GM18520 (cell line): Measurements from ENCODE around the gene DNMT1.

Source experiments
- ATAC-seq: cut with Tn5 transposase; IDR thresholded peaks from one replicate; pipeline ENCODE4 v1.9.1; 2021; ENCODE audit not compliant: unreplicated experiment

DNMT1 gene

DNA sequence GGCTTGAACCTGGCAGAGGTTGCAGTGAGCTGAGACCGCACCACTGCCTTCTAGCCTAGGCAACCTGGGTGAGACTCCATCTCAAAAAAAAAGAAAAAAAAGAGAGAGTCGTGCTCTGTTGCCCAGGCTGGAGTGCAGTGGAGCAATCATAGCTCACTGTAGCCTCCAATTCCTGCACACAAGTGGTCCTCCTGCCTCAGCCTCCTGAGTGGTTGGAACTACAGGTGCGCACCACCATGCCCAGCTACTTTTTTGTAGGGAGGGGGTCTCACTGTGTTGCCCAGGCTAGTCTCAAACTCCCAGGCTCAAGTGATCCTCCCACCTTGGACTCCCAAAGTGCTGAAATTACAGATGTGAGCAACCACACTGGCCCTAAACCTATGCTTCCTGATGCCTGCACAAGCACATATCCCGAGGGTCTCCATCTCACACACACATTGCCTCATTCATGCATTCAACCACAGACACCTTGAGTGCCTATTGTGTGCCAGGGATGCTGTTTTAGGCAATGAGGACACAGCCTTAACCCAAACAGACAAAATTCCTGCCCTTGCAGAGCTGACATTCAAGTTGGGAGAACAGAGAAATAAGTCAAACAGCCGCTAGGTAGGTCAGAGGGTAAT lies 94.5 kb downstream of the DNMT1 start:
- ATAC-seq = no peak

GRCh38 chr19:10096615-10096963 lies 98.2 kb downstream of the DNMT1 start:
- ATAC-seq = no peak

DNA sequence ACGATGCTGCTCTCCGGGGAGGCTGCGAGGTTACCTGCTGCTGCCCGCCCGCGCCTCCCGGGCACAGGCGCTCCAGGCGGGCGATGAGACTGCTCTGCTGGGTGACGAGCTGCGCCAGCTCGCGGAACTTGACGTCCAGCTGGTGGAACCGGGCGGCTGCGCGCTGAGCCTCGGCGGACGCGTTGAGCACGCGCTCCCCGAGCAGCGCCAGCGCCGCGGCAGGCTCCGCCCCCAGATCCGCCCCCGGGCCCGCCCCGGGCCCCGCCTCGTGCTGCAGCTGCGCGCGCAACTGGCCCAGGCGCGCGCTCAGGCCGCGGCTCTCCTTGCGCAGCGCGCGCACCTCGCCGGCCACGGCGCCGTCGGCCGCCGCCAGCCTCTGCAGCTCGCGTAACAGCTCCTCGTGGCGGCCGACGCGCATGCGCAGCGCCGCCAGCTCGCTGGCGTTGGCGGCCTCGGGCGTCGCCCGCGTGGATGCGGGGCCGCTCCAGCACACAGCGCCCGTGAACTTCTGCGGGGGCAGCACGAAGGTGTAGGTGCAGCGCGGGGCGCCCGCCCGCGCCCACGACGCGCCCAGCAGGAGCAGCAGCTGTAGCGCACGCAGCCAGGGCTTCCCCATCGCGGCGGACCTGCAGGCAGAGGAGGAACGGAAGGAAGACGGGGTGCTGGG lies 98.7 kb downstream of the DNMT1 start:
- ATAC-seq = peak; percentile 79

DNA sequence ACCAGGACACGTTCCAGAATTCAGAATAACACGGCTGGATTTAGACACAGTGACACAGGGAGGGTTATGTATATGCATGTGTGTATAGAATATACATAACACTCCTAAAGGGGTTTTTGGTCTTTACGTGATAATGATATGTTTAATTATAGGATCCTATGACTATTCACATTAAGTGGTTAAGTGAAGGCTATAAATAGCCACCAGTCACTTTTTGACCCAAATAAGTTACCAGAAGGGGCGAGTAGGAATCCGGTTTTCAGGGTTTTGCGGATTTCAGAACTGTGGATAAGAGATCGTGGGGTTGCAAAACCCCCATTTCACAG lies 99.2 kb downstream of the DNMT1 start:
- ATAC-seq = no peak

- ATAC-seq = no peak
Measured at GRCh38 chr19:10093295-10094186, 101.2 kb downstream of the DNMT1 start.

GRCh38 chr19:10092648-10093294 lies 102.0 kb downstream of the DNMT1 start:
- ATAC-seq = no peak

GRCh38 chr19:10091895-10092641 lies 102.7 kb downstream of the DNMT1 start:
- no peak for ATAC-seq

- ATAC-seq = no peak
Measured at GRCh38 chr19:10091370-10091687, 103.4 kb downstream of the DNMT1 start.

DNA sequence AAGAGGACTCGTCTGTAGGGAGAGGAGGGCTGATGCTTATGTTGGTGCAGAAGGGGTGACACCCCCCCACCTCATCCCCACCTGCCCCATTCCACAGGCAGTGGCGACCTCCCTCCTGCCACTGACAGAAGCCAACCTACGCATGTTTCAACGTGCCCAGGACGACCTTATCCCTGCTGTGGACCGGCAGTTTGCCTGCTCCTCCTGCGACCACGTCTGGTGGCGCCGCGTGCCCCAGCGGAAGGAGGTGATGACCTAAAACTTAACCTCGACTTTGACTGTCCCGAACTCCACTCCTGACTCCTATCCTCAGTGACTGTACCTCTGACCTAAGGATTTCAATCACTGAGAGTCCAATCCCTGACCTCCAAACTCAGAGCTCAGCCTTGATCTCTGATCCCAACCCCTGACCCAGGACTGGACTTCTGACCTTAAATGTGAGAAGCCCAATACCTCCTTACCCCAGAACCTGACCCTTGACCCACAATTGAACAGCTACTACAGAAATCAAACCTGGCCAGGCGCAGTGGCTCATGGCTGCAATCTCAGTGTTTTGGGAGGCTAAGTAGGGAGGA lies 104.9 kb downstream of the DNMT1 start:
- no peak for ATAC-seq

GRCh38 chr19:10088949-10089554 lies 105.7 kb downstream of the DNMT1 start:
- no peak for ATAC-seq

DNA sequence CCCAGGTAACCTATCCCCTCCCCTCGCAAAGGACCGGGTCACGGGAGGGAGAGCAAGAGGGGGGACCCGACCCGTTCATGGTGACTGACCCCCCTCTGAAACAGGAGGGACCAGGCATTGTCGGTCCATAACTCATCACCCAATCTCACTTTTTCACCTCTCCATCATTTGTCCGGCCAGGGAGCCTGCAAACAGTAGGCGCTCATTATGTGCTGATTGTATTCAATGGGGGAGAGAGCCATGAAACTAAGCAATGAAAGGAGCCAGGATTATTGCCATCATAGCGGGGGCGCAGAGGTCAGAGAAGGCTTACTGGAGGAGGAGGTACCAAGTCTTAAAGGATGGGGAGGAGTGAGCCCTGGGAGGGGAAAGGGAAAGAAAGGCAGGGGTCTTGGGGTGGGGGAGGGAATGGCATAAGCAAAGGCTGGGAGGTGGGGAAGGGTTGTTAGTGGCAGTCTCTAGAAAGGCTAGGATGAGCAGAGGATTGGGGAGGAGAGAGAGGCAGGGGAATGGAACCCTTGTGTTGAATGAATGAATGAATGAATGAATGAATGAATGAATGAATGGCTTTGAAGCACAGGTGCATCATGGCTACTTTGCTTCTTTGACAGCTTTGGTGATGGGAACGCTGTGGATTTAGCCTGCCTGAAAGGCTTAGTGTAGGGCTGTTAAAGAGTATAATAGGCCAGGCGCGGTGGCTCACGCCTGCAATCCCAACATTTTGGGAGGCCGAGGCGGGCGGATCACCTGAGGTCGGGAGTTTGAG lies 107.3 kb downstream of the DNMT1 start:
- no peak for ATAC-seq

GRCh38 chr19:10086591-10087192 lies 108.1 kb downstream of the DNMT1 start:
- ATAC-seq = no peak

GRCh38 chr19:10085641-10086590 lies 108.8 kb downstream of the DNMT1 start, which contains the start of gene SHFL:
SHFL (plus strand) TSS chr19:10086317; CDS start chr19:10086428, 111 bp downstream.
- ATAC-seq = peak; percentile 80

DNA sequence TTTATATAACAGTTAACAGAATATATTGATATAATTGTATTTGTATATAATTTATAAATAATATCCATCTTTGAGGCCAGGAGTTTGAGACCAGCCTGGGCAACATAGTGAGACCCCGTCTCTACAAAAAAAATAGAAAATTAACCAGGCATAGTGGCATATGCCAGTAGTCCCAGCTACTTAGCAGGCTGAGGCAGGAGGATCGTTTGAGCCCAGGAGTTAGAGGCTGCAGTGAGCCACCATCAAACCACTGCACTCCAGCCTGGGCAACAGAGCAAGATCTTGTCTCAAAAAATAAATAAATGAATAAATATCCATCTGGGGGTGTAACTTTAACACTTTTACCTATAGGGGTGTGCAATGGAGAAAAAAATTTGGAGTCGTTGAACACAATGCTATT lies 110.0 kb downstream of the DNMT1 start:
- no peak for ATAC-seq

DNA sequence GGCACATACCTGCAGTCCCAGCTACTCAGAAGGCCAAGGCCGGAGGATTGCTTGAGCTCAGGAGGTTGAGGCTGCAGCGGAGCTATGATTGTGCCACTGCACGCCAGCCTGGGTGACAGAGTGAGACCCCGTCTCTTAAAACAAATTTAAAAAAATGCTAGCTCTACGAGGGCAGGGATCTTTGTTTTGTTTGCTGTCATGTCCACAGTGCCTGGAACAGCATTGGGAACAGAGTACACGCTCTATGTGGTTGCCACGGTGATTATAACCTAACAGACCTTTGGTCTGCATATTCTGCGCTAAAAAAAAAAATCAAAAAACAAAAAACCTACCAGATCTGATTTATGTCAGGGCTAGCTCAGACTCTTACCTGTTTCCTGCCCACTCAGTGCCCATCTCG lies 110.8 kb downstream of the DNMT1 start:
- no peak for ATAC-seq
